Measurements from ENCODE around the gene AK3.

Gene AK3

GRCh38 chr9:4732890-4733289 lies 8.1 kb downstream of the AK3 start:
- POLR2A ChIA-PET, result interaction anchor here (1.6 kb wide), 1 partner anchor 54 kb away, joined by 4 read pairs; the partner anchor contains the start of gene CDC37L1
- no peak for TF ChIP-seq ELF4 (IDR thresholded peaks at IDR 0.05)
- CTCF ChIA-PET, result no interaction called here
- DNase-seq (ENCODE audit: extremely low spot score), result no peak

- no peak for DNase-seq (ENCODE audit: extremely low spot score)
- CTCF ChIA-PET, result no interaction called here
- POLR2A ChIA-PET, result no interaction called here
- TF ChIP-seq ZNF384 (IDR thresholded peaks at IDR 0.05), result no peak
- no peak for TF ChIP-seq FOXK2 (IDR thresholded peaks at IDR 0.05)
- no peak for TF ChIP-seq NFRKB (IDR thresholded peaks at IDR 0.05)
- TF ChIP-seq SP1 (IDR thresholded peaks at IDR 0.05), result no peak
Measured at GRCh38 chr9:4727593-4727992, 13.4 kb downstream of the AK3 start.

DNA sequence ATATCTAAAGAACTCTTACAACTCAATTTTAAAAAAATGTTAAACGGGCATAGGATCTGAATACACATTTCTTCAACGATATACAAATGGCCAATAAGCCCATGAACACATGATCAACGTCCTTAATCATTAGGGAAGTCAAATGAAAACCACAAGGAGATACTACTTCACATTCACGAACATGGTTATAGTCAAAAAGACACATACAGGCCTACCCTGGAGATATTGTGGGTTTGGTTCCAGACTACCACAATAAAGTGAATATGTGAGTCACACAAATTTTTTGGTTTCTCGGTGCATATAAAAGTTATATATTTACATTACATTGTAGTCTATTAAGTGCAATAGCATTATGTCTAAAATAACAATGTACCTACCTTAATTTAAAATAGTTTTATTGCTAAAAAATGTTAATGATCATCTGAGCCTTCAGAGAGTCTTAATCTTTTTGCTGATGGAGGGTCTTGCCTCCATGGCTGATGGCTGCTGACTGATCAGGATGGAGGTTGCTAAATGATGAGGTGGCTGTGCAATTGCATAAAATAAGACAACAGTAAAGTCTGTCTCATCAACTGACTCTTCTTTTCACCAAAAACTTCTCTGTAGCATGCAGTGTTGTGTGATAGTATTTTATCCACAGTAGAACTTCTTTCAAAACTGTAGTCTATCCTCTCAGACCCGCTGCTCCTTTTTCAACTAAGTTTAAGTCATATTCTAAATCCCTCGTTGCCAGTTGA lies 15.1 kb downstream of the AK3 start:
- CTCF ChIA-PET, result no interaction called here
- no peak for DNase-seq (ENCODE audit: extremely low spot score)
- TF ChIP-seq FOXA1 (IDR thresholded peaks at IDR 0.05) (no peak), TARDBP (IDR thresholded peaks at IDR 0.05) (no peak), FOXK2 (IDR thresholded peaks at IDR 0.05) (no peak), SUZ12 (IDR thresholded peaks at IDR 0.05) (no peak), LEF1 (IDR thresholded peaks at IDR 0.05; ENCODE audit: borderline replicate concordance) (no peak), CTBP1 (IDR thresholded peaks at IDR 0.05; ENCODE audit: borderline replicate concordance) (no peak), BHLHE40 (IDR thresholded peaks at IDR 0.05; ENCODE audit: borderline replicate concordance) (no peak), L3MBTL2 (conservative IDR thresholded peaks at IDR 0.05) (no peak), SP1 (IDR thresholded peaks at IDR 0.05) (no peak), ZNF384 (IDR thresholded peaks at IDR 0.05) (no peak), NFRKB (IDR thresholded peaks at IDR 0.05) (no peak), ARNT (IDR thresholded peaks at IDR 0.05) (no peak), PKNOX1 (IDR thresholded peaks at IDR 0.05) (no peak), FOXM1 (IDR thresholded peaks at IDR 0.05; ENCODE audit: borderline replicate concordance) (no peak), ELF4 (IDR thresholded peaks at IDR 0.05) (no peak), HDGF (IDR thresholded peaks at IDR 0.05; ENCODE audit: borderline replicate concordance) (no peak)
- POLR2A ChIA-PET, result no interaction called here

DNA sequence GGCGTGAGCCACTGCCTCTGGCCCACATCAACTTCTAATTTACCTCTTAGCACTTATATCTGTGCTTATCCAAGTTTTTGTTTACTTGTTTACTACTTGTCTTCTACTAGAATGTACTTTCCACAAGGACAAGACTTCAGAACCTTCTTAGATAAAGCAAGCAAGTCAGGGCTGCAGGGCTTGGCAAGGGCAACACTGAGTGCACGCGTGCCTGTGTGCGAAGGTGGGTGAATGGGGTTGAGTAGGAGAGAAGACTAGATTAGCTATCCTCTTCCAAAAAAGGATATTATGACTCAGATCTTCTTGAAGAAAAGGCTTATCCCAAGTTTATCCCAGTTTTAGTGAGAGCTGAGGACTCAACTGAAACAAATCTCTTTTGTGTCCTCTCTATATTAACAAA lies 19.3 kb downstream of the AK3 start:
- no peak for TF ChIP-seq TARDBP (IDR thresholded peaks at IDR 0.05)
- no peak for TF ChIP-seq ELF4 (IDR thresholded peaks at IDR 0.05)
- TF ChIP-seq NFRKB (IDR thresholded peaks at IDR 0.05), result no peak
- TF ChIP-seq SP1 (IDR thresholded peaks at IDR 0.05), result no peak
- no peak for TF ChIP-seq FOXA1 (IDR thresholded peaks at IDR 0.05)
- no peak for TF ChIP-seq BHLHE40 (IDR thresholded peaks at IDR 0.05; ENCODE audit: borderline replicate concordance)
- no peak for TF ChIP-seq ZNF384 (IDR thresholded peaks at IDR 0.05)
- no peak for TF ChIP-seq SUZ12 (IDR thresholded peaks at IDR 0.05)
- TF ChIP-seq LEF1 (IDR thresholded peaks at IDR 0.05; ENCODE audit: borderline replicate concordance), result no peak
- no peak for TF ChIP-seq HDGF (IDR thresholded peaks at IDR 0.05; ENCODE audit: borderline replicate concordance)
- TF ChIP-seq CTBP1 (IDR thresholded peaks at IDR 0.05; ENCODE audit: borderline replicate concordance), result no peak
- CTCF ChIA-PET, result no interaction called here
- DNase-seq (ENCODE audit: extremely low spot score), result no peak
- POLR2A ChIA-PET, result no interaction called here

- no peak for TF ChIP-seq FOXM1 (IDR thresholded peaks at IDR 0.05; ENCODE audit: borderline replicate concordance)
- no peak for DNase-seq (ENCODE audit: extremely low spot score)
- ChIA-PET POLR2A (no interaction called here), CTCF (no interaction called here)
Measured at GRCh38 chr9:4718911-4719310, 22.1 kb downstream of the AK3 start.

GRCh38 chr9:4717815-4718214 lies 23.2 kb downstream of the AK3 start:
- DNase-seq (ENCODE audit: extremely low spot score), result no peak
- TF ChIP-seq NFRKB (IDR thresholded peaks at IDR 0.05) (no peak), PKNOX1 (IDR thresholded peaks at IDR 0.05) (no peak), SUZ12 (IDR thresholded peaks at IDR 0.05) (no peak), BHLHE40 (IDR thresholded peaks at IDR 0.05; ENCODE audit: borderline replicate concordance) (no peak), LEF1 (IDR thresholded peaks at IDR 0.05; ENCODE audit: borderline replicate concordance) (no peak), SP1 (IDR thresholded peaks at IDR 0.05) (no peak), FOXM1 (IDR thresholded peaks at IDR 0.05; ENCODE audit: borderline replicate concordance) (no peak), ZNF384 (IDR thresholded peaks at IDR 0.05) (no peak), FOXK2 (IDR thresholded peaks at IDR 0.05) (no peak), ARNT (IDR thresholded peaks at IDR 0.05) (no peak), HDGF (IDR thresholded peaks at IDR 0.05; ENCODE audit: borderline replicate concordance) (no peak), FOXA1 (IDR thresholded peaks at IDR 0.05) (no peak), TARDBP (IDR thresholded peaks at IDR 0.05) (no peak), CTBP1 (IDR thresholded peaks at IDR 0.05; ENCODE audit: borderline replicate concordance) (no peak), L3MBTL2 (conservative IDR thresholded peaks at IDR 0.05) (no peak), ELF4 (IDR thresholded peaks at IDR 0.05) (no peak)
- CTCF ChIA-PET, result no interaction called here
- POLR2A ChIA-PET, result no interaction called here

DNA sequence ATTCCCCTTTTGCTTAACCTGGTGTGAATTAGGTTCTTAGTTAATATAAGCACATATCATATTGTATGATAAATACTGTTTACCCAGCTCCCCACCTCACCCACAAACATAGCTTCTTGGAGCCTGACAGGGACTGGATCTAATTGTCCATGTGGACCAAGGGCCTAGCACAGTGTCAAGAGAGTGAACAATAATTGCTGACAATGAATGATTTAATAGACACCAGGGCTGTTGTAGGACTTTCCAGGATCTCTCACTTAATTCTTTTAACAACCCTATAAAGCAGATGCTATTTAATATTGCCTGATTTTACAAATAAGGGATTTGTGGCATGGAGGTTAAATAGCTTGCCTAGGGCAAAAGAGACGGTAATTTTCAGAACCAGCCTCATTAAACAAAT lies 24.8 kb downstream of the AK3 start:
- CTCF ChIA-PET, result no interaction called here
- DNase-seq (ENCODE audit: extremely low spot score), result no peak
- POLR2A ChIA-PET, result no interaction called here
- TF ChIP-seq PKNOX1 (IDR thresholded peaks at IDR 0.05) (no peak), BHLHE40 (IDR thresholded peaks at IDR 0.05; ENCODE audit: borderline replicate concordance) (no peak), HDGF (IDR thresholded peaks at IDR 0.05; ENCODE audit: borderline replicate concordance) (no peak)

Measured in HEK293T (cell line).